ENCODE measurements around the gene OTOS.

DNA sequence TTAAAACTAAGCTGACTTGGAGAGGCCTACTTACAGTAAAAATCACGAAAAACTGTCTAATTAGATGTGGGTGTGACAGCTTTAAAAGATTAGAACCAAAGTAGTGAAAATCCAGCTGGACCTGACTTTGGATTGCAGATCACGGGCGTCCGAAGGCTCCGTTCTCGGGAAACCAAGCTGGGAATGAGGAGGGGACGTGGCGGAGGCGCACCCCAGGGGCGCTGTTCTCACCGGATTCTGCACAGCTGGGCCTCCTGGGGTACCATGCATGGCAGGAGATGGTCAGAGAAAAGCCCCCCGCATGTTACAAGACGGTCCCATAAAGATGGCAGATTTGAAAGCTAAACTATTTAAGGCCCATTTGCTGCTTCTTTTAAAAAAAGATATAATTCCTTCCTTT, 5.0 kb upstream of the OTOS start:
- TF ChIP-seq, protein P1, sequence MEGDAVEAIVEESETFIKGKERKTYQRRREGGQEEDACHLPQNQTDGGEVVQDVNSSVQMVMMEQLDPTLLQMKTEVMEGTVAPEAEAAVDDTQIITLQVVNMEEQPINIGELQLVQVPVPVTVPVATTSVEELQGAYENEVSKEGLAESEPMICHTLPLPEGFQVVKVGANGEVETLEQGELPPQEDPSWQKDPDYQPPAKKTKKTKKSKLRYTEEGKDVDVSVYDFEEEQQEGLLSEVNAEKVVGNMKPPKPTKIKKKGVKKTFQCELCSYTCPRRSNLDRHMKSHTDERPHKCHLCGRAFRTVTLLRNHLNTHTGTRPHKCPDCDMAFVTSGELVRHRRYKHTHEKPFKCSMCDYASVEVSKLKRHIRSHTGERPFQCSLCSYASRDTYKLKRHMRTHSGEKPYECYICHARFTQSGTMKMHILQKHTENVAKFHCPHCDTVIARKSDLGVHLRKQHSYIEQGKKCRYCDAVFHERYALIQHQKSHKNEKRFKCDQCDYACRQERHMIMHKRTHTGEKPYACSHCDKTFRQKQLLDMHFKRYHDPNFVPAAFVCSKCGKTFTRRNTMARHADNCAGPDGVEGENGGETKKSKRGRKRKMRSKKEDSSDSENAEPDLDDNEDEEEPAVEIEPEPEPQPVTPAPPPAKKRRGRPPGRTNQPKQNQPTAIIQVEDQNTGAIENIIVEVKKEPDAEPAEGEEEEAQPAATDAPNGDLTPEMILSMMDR (conservative IDR thresholded peaks at IDR 0.05; ENCODE audit: low read depth, low read length) = no peak
- no peak for TF ChIP-seq EZH2 (IDR thresholded peaks at IDR 0.05; ENCODE audit: borderline replicate concordance, low read depth, low read length, poor library complexity, severe bottlenecking)

Data from A673 (cell line).